Measurements from ENCODE around the gene GALNT3. TPM values are rescaled to one million over a fixed set of nuclear protein-coding genes. Genes with fewer than 3 reads are reported as not detected.

The GALNT3 gene
- total RNA-seq, 1 experiment from 2014 or later, result 18.5 TPM

DNA sequence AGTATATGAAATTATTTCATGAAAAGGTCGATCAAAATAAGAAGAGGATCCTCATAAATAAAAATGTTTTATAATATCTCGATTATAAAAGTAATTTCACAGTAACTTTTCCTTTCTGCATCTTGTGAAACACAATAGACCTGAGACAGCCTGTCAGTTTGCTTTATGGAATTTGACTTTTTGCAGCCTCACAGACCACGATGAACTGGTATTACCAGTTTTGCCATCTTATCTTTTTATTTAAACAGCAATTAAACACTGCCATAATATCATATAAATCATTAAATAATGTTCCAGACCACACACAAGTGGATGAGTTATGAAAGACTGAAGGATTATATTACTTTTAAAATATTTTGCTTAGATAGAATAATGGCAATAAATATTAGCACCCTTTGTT, 10.7 kb upstream of the GALNT3 start:
- H2BK5ac ChIP-seq (ENCODE audit: insufficient read length, low read length), result no peak overlapping the region
- no CpG with 5 or more reads among the region's 3 CpGs for WGBS (ENCODE audit: extremely low coverage, insufficient read length, low lambda C conversion rate)
- Mint-ChIP-seq H3K36me3 (ENCODE audit: insufficient read depth in 1 of 3, low read depth in 3 of 3) (peaks cover 4 to 21% (median 12%) of the 10 kb centered on the region in 3 experiments; a peak in 6 of 7 replicates), H3K27me3 (ENCODE audit: low read depth) (no peaks in the 10 kb centered on the region), H3K4me1 (no peaks in the 10 kb centered on the region), H3K4me3 (no peak overlapping the region), H3K9me3 (peaks cover 0 to 2% of the 10 kb centered on the region in 2 experiments; a peak in 1 of 5 replicates), H3K27ac (no peak overlapping the region)
- no peak overlapping the region for H2BK12ac ChIP-seq (ENCODE audit: insufficient read length, low read depth, low read length)
- H4K8ac ChIP-seq (replicated peaks; ENCODE audit: insufficient read length, low read depth, low read length), result no peak overlapping the region
- H3K23me2 ChIP-seq (ENCODE audit: insufficient read length, low read depth, low read length, poor library complexity, severe bottlenecking), result no peaks in the 10 kb centered on the region
- H3K27ac ChIP-seq (ENCODE audit: insufficient read length, low read depth, low read length), result no peak overlapping the region
- no peaks in the 10 kb centered on the region for H3K27me3 ChIP-seq (ENCODE audit: insufficient read depth, low read length)
- TF ChIP-seq, protein P1, sequence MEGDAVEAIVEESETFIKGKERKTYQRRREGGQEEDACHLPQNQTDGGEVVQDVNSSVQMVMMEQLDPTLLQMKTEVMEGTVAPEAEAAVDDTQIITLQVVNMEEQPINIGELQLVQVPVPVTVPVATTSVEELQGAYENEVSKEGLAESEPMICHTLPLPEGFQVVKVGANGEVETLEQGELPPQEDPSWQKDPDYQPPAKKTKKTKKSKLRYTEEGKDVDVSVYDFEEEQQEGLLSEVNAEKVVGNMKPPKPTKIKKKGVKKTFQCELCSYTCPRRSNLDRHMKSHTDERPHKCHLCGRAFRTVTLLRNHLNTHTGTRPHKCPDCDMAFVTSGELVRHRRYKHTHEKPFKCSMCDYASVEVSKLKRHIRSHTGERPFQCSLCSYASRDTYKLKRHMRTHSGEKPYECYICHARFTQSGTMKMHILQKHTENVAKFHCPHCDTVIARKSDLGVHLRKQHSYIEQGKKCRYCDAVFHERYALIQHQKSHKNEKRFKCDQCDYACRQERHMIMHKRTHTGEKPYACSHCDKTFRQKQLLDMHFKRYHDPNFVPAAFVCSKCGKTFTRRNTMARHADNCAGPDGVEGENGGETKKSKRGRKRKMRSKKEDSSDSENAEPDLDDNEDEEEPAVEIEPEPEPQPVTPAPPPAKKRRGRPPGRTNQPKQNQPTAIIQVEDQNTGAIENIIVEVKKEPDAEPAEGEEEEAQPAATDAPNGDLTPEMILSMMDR (conservative IDR thresholded peaks at IDR 0.05), result no peak
- no peaks in the 10 kb centered on the region for H4K20me1 ChIP-seq (ENCODE audit: control insufficient read depth, insufficient read depth, insufficient read length)
- H4K91ac ChIP-seq (ENCODE audit: insufficient read length, low read depth, low read length), result no peak overlapping the region
- no peaks in the 10 kb centered on the region for H3K79me2 ChIP-seq (ENCODE audit: insufficient read depth, low read length)
- no peak overlapping the region for H3K4me2 ChIP-seq (ENCODE audit: insufficient read depth, insufficient read length, low read length)
- H3K23ac ChIP-seq (ENCODE audit: insufficient read length, low read depth, low read length), result no peak overlapping the region
- no peak overlapping the region for H3K56ac ChIP-seq (ENCODE audit: insufficient read length, low read depth, low read length)
- H3K9me3 ChIP-seq (ENCODE audit: control insufficient read depth, low read depth, low read length), result no peaks in the 10 kb centered on the region
- no peak overlapping the region for H3K18ac ChIP-seq (ENCODE audit: insufficient read length, low read depth, low read length)
- H4K5ac ChIP-seq (ENCODE audit: insufficient read length, low read depth, low read length), result no peak overlapping the region
- no peak overlapping the region for H2AK5ac ChIP-seq (ENCODE audit: insufficient read length, low read length)
- no peak overlapping the region for H2BK120ac ChIP-seq (ENCODE audit: low read depth, low read length, poor library complexity, severe bottlenecking)
- no peak overlapping the region for H3K14ac ChIP-seq (ENCODE audit: insufficient read depth, low read length)
- H2BK15ac ChIP-seq (ENCODE audit: low read depth, low read length), result no peak overlapping the region
- H3K79me1 ChIP-seq (ENCODE audit: insufficient read depth, low read depth, low read length, poor library complexity, severe bottlenecking), result no peaks in the 10 kb centered on the region
- H3K4me1 ChIP-seq (ENCODE audit: insufficient read depth, low read length), result no peaks in the 10 kb centered on the region
- no peak for DNase-seq
- H3T11ph ChIP-seq (ENCODE audit: low read length), result no peak overlapping the region
- no peak overlapping the region for H2BK20ac ChIP-seq (ENCODE audit: low read depth, low read length, poor library complexity, severe bottlenecking)
- H3K9ac ChIP-seq (ENCODE audit: extremely low read depth, insufficient read length, low read length), result no peak overlapping the region
- no peak overlapping the region for H3K4ac ChIP-seq (ENCODE audit: low read depth, low read length)
- no peak overlapping the region for H2AFZ ChIP-seq (ENCODE audit: low read length)

All from H9 (cell line).